Endodermal cell (in vitro differentiated cells): Measurements from ENCODE around the gene TANGO2. TPM values are rescaled to one million over a fixed set of nuclear protein-coding genes. Genes with fewer than 3 reads are reported as not detected.

Source experiments
- DNase-seq: peaks from one replicate; pipeline ENCODE4 v3.0.0-alpha.2; 2017
- H3K27ac ChIP-seq: 2 replicates; pipeline ENCODE4 v1.5.1; 2013; ENCODE audit warnings: mild to moderate bottlenecking, low read depth, low read length, moderate library complexity
- H3K27me3 ChIP-seq: 2 replicates; pipeline ENCODE4 v1.6.1; 2013; ENCODE audit warnings: mild to moderate bottlenecking, low read length, moderate library complexity; ENCODE audit not compliant: insufficient read depth, control insufficient read depth, poor library complexity, severe bottlenecking
- H3K36me3 ChIP-seq: 2 replicates; pipeline ENCODE4 v1.7.0; 2013; ENCODE audit warnings: mild to moderate bottlenecking, low read length, moderate library complexity; ENCODE audit not compliant: control insufficient read depth, insufficient read depth
- H3K4me1 ChIP-seq: one replicate; pipeline ENCODE4 v1.7.0; 2013; ENCODE audit warnings: low read length; ENCODE audit not compliant: control insufficient read depth, insufficient read depth
- H3K4me3 ChIP-seq: 2 replicates; pipeline ENCODE4 v1.5.1; 2013; ENCODE audit warnings: mild to moderate bottlenecking, low read length, moderate library complexity
- H3K9ac ChIP-seq: 2 replicates; pipeline ENCODE4 v1.6.1; 2013; ENCODE audit warnings: mild to moderate bottlenecking, low read length, moderate library complexity; ENCODE audit not compliant: poor library complexity, severe bottlenecking; ENCODE audit errors: extremely low read depth
- H3K9me3 ChIP-seq: 2 replicates; pipeline ENCODE4 v1.6.1; 2013; ENCODE audit warnings: mild to moderate bottlenecking, low read length, moderate library complexity; ENCODE audit not compliant: control insufficient read depth
- H3K27ac Mint-ChIP-seq: 2 replicates; pipeline ENCODE4 v1.8.0; 2020; ENCODE audit warnings: mixed read lengths
- H3K27me3 Mint-ChIP-seq: 2 replicates; pipeline ENCODE4 v1.8.0; 2021; ENCODE audit warnings: mild to moderate bottlenecking, mixed read lengths; ENCODE audit not compliant: insufficient read depth
- H3K36me3 Mint-ChIP-seq: 2 replicates; pipeline ENCODE4 v1.8.0; 2020; ENCODE audit warnings: low read depth, mixed read lengths
- H3K4me1 Mint-ChIP-seq: 2 replicates; pipeline ENCODE4 v1.8.0; 2020; ENCODE audit warnings: mixed read lengths
- H3K4me3 Mint-ChIP-seq: 2 replicates; pipeline ENCODE4 v1.8.0; 2020; ENCODE audit warnings: mild to moderate bottlenecking, moderate library complexity, mixed read lengths
- H3K9me3 Mint-ChIP-seq: 2 replicates; pipeline ENCODE4 v1.8.0; 2020; ENCODE audit warnings: mild to moderate bottlenecking, mixed read lengths
- CTCF ChIP-seq: fragments of 200-600 bp; sonication (generic); conservative IDR thresholded peaks from 2 replicates; pipeline ENCODE4 v1.5.0; 2021; ENCODE audit warnings: antibody characterized with exemption, mild to moderate bottlenecking
- WGBS, 2 experiments: methylation state at CpG; one replicate each; pipeline versions ENCODE4 v1.1.5 to v1.1.7; 2013; ENCODE audit warnings: missing lambda C conversion rate in 2 of 2, mixed read lengths in 1 of 2; ENCODE audit not compliant: insufficient coverage in 1 of 2, insufficient read length in 1 of 2; 5-methylcytosine and 5-hydroxymethylcytosine counted together
- total RNA-seq, 2 donors: library from RNA; stranded (reverse); fragmentation: NEBNext Ultra II Directional in 1 of 2; extraction: Animal tissue kit (Norgen Biotek cat#: 25700) in 1 of 2; gene quantifications; 2 replicates in 1 of 2; 3 replicates in 1 of 2; pipeline ENCODE4 v1.2.1, GENCODE V29; 2021

TANGO2 gene
- total RNA-seq, 2 donors from 2014 or later: 19.9 to 21.8 TPM

- H3K27ac Mint-ChIP-seq: peak overlapping the region; percentile 82
- WGBS, 2 experiments: 78 to 82% methylated on average over 9 to 13 of the region's 13 CpGs
- H3K9me3 Mint-ChIP-seq: no peaks in the 10 kb centered on the region
- peaks cover 26% of the 10 kb centered on the region for H3K36me3 Mint-ChIP-seq
- peak; percentile 62 for DNase-seq
- H3K4me1 Mint-ChIP-seq: peaks cover 11% of the 10 kb centered on the region
- Histone ChIP-seq H3K4me1 (peaks cover 9% of the 10 kb centered on the region), H3K27me3 (no peaks in the 10 kb centered on the region), H3K27ac (peak overlapping the region; percentile 90), H3K36me3 (peaks cover 17% of the 10 kb centered on the region), H3K9ac (peak overlapping the region; percentile 13), H3K4me3 (no peak overlapping the region), H3K9me3 (no peaks in the 10 kb centered on the region)
- TF ChIP-seq CTCF: no peak
- H3K4me3 Mint-ChIP-seq: no peak overlapping the region
- H3K27me3 Mint-ChIP-seq: no peaks in the 10 kb centered on the region
Measured at GRCh38 chr22:19974935-19975706, 45.8 kb upstream of the TANGO2 start.

- TF ChIP-seq CTCF: no peak
- H3K27me3 Mint-ChIP-seq: no peaks in the 10 kb centered on the region
- Histone ChIP-seq H3K27ac (peak overlapping the region; percentile 90), H3K9me3 (no peaks in the 10 kb centered on the region), H3K4me3 (no peak overlapping the region), H3K9ac (no peak overlapping the region), H3K27me3 (no peaks in the 10 kb centered on the region), H3K4me1 (peaks cover 9% of the 10 kb centered on the region), H3K36me3 (peaks cover 17% of the 10 kb centered on the region)
- no peak overlapping the region for H3K4me3 Mint-ChIP-seq
- peaks cover 29% of the 10 kb centered on the region for H3K36me3 Mint-ChIP-seq
- H3K9me3 Mint-ChIP-seq: no peaks in the 10 kb centered on the region
- peaks cover 11% of the 10 kb centered on the region for H3K4me1 Mint-ChIP-seq
- no peak for DNase-seq
- 92 to 96% methylated on average over 2 to 4 of the region's 4 CpGs for WGBS, 2 experiments
- H3K27ac Mint-ChIP-seq: peak overlapping the region; percentile 82
Measured at GRCh38 chr22:19975707-19976035, 45.2 kb upstream of the TANGO2 start.

- H3K9ac ChIP-seq: no peak overlapping the region
- no peak overlapping the region for H3K27ac ChIP-seq
- no peak for DNase-seq
- Mint-ChIP-seq H3K9me3 (no peaks in the 10 kb centered on the region), H3K4me3 (no peak overlapping the region), H3K27ac (no peak overlapping the region), H3K27me3 (no peaks in the 10 kb centered on the region), H3K4me1 (peaks cover 11% of the 10 kb centered on the region), H3K36me3 (peaks cover 29% of the 10 kb centered on the region)
- peaks cover 9% of the 10 kb centered on the region for H3K4me1 ChIP-seq
- no peaks in the 10 kb centered on the region for H3K9me3 ChIP-seq
- no peak overlapping the region for H3K4me3 ChIP-seq
- 99 to 100% methylated on average over 2 to 3 of the region's 3 CpGs for WGBS, 2 experiments
- no peaks in the 10 kb centered on the region for H3K27me3 ChIP-seq
- H3K36me3 ChIP-seq: peaks cover 17% of the 10 kb centered on the region
- no peak for TF ChIP-seq CTCF
Measured at GRCh38 chr22:19976671-19977070, 44.2 kb upstream of the TANGO2 start.
